Activated naive CD8-positive, alpha-beta T cell treated with anti-CD3 and anti-CD28 coated beads for 36 hours (primary cell): ENCODE data around the gene SPATA1. TPM values are rescaled to one million over a fixed set of nuclear protein-coding genes. Genes with fewer than 3 reads are reported as not detected.
"Not testable (repeated sequence)": the region's sequence is repeated elsewhere in the genome, so short reads cannot be mapped to it uniquely, and the experiment has no call there.

Experiments
- DNase-seq: peaks from one replicate; pipeline ENCODE4 v3.0.0; 2021
- H3K27ac Mint-ChIP-seq: one replicate; pipeline ENCODE4 v1.8.0; 2022; ENCODE audit warnings: mild to moderate bottlenecking, moderate library complexity, mixed read lengths
- H3K27me3 Mint-ChIP-seq: one replicate; pipeline ENCODE4 v1.8.0; 2022; ENCODE audit warnings: mild to moderate bottlenecking, mixed read lengths
- H3K36me3 Mint-ChIP-seq: one replicate; pipeline ENCODE4 v1.8.0; 2021; ENCODE audit warnings: mild to moderate bottlenecking, mixed read lengths
- H3K4me1 Mint-ChIP-seq: one replicate; pipeline ENCODE4 v1.8.0; 2021; ENCODE audit warnings: mixed read lengths
- H3K4me3 Mint-ChIP-seq: one replicate; pipeline ENCODE4 v1.8.0; 2022; ENCODE audit warnings: mild to moderate bottlenecking, moderate library complexity, mixed read lengths
- H3K9me3 Mint-ChIP-seq: one replicate; pipeline ENCODE4 v1.8.0; 2022; ENCODE audit warnings: mixed read lengths
- total RNA-seq, 2 experiments: library from RNA; stranded (reverse); gene quantifications; one replicate each; pipeline ENCODE4 v1.2.3, GENCODE V29; 2021

Gene SPATA1
- total RNA-seq, 2 experiments from 2014 or later, result 1.0 to 1.5 TPM

GRCh38 chr1:84550826-84551225 lies 44.6 kb downstream of the SPATA1 start:
- no peak overlapping the region for H3K4me3 Mint-ChIP-seq
- no peaks in the 10 kb centered on the region for H3K27me3 Mint-ChIP-seq
- peaks cover 3% of the 10 kb centered on the region for H3K4me1 Mint-ChIP-seq
- no peaks in the 10 kb centered on the region for H3K9me3 Mint-ChIP-seq
- H3K36me3 Mint-ChIP-seq, result peaks cover 5% of the 10 kb centered on the region
- H3K27ac Mint-ChIP-seq, result no peak overlapping the region
- DNase-seq, result no peak

- no peak overlapping the region for H3K27ac Mint-ChIP-seq
- DNase-seq, result no peak
- peaks cover 33% of the 10 kb centered on the region for H3K4me1 Mint-ChIP-seq
- H3K9me3 Mint-ChIP-seq, result peaks cover 6% of the 10 kb centered on the region
- H3K27me3 Mint-ChIP-seq, result no peaks in the 10 kb centered on the region
- peaks cover 49% of the 10 kb centered on the region for H3K36me3 Mint-ChIP-seq
- H3K4me3 Mint-ChIP-seq, result no peak overlapping the region
Measured at GRCh38 chr1:84569216-84569615, 63.0 kb downstream of the SPATA1 start.

GRCh38 chr1:84570436-84571149 lies 64.4 kb downstream of the SPATA1 start:
- no peak overlapping the region for H3K4me3 Mint-ChIP-seq
- peaks cover 38% of the 10 kb centered on the region for H3K4me1 Mint-ChIP-seq
- H3K9me3 Mint-ChIP-seq, result peaks cover 6% of the 10 kb centered on the region
- H3K27me3 Mint-ChIP-seq, result no peaks in the 10 kb centered on the region
- no peak for DNase-seq
- H3K27ac Mint-ChIP-seq, result no peak overlapping the region
- peaks cover 49% of the 10 kb centered on the region for H3K36me3 Mint-ChIP-seq

GRCh38 chr1:84571150-84571535 lies 65.0 kb downstream of the SPATA1 start:
- H3K27me3 Mint-ChIP-seq, result no peaks in the 10 kb centered on the region
- no peak for DNase-seq
- H3K9me3 Mint-ChIP-seq, result peaks cover 6% of the 10 kb centered on the region
- no peak overlapping the region for H3K27ac Mint-ChIP-seq
- H3K4me3 Mint-ChIP-seq, result no peak overlapping the region
- H3K36me3 Mint-ChIP-seq, result peaks cover 49% of the 10 kb centered on the region
- H3K4me1 Mint-ChIP-seq, result peaks cover 38% of the 10 kb centered on the region

- DNase-seq, result no peak
- Mint-ChIP-seq H3K4me3 (peak overlapping the region; percentile 95), H3K27ac (peak overlapping the region; percentile 99), H3K27me3 (no peaks in the 10 kb centered on the region), H3K9me3 (peaks cover 6% of the 10 kb centered on the region), H3K36me3 (peaks cover 38% of the 10 kb centered on the region), H3K4me1 (peaks cover 34% of the 10 kb centered on the region)
Measured at GRCh38 chr1:84573481-84573966, 67.3 kb downstream of the SPATA1 start.

- H3K4me3 Mint-ChIP-seq, result peak within 1 kb of the TSS; percentile 95
- peak; percentile 85 for DNase-seq
- H3K36me3 Mint-ChIP-seq, result peaks cover 31% of the 10 kb centered on the region
- peaks cover 34% of the 10 kb centered on the region for H3K4me1 Mint-ChIP-seq
- peaks cover 6% of the 10 kb centered on the region for H3K9me3 Mint-ChIP-seq
- H3K27ac Mint-ChIP-seq, result peak within 1 kb of the TSS; percentile 99
- H3K27me3 Mint-ChIP-seq, result no peaks in the 10 kb centered on the region
Measured at GRCh38 chr1:84573967-84574842, 68.0 kb downstream of the SPATA1 start, which contains the start of gene CTBS. Gene CTBS, minus strand, starts transcription at chr1:84574440. Its CDS starts 25 bp downstream, at chr1:84574415.

- no peaks in the 10 kb centered on the region for H3K27me3 Mint-ChIP-seq
- H3K27ac Mint-ChIP-seq, result peak overlapping the region; percentile 95
- H3K36me3 Mint-ChIP-seq, result peaks cover 27% of the 10 kb centered on the region
- no peak for DNase-seq
- peaks cover 6% of the 10 kb centered on the region for H3K9me3 Mint-ChIP-seq
- H3K4me3 Mint-ChIP-seq, result peak overlapping the region; percentile 95
- peaks cover 34% of the 10 kb centered on the region for H3K4me1 Mint-ChIP-seq
Measured at GRCh38 chr1:84574936-84575335, 68.8 kb downstream of the SPATA1 start.

GRCh38 chr1:84581648-84582047 lies 75.5 kb downstream of the SPATA1 start:
- Mint-ChIP-seq H3K27me3 (no peaks in the 10 kb centered on the region), H3K36me3 (no peaks in the 10 kb centered on the region), H3K4me1 (no peaks in the 10 kb centered on the region), H3K9me3 (no peaks in the 10 kb centered on the region), H3K4me3 (no peak overlapping the region), H3K27ac (no peak overlapping the region)
- no peak for DNase-seq

GRCh38 chr1:84582802-84583587 lies 76.8 kb downstream of the SPATA1 start:
- no peaks in the 10 kb centered on the region for H3K36me3 Mint-ChIP-seq
- no peak for DNase-seq
- no peaks in the 10 kb centered on the region for H3K9me3 Mint-ChIP-seq
- H3K4me3 Mint-ChIP-seq, result no peak overlapping the region
- H3K27ac Mint-ChIP-seq, result no peak overlapping the region
- no peaks in the 10 kb centered on the region for H3K4me1 Mint-ChIP-seq
- H3K27me3 Mint-ChIP-seq, result no peaks in the 10 kb centered on the region

GRCh38 chr1:84583648-84584047 lies 77.5 kb downstream of the SPATA1 start:
- DNase-seq, result no peak
- Mint-ChIP-seq H3K27ac (no peak overlapping the region), H3K4me3 (no peak overlapping the region), H3K36me3 (no peaks in the 10 kb centered on the region), H3K27me3 (no peaks in the 10 kb centered on the region), H3K4me1 (no peaks in the 10 kb centered on the region), H3K9me3 (no peaks in the 10 kb centered on the region)

GRCh38 chr1:84584126-84584525 lies 77.9 kb downstream of the SPATA1 start:
- DNase-seq, result no peak
- H3K4me3 Mint-ChIP-seq, result no peak overlapping the region
- no peaks in the 10 kb centered on the region for H3K9me3 Mint-ChIP-seq
- H3K27ac Mint-ChIP-seq, result no peak overlapping the region
- no peaks in the 10 kb centered on the region for H3K36me3 Mint-ChIP-seq
- no peaks in the 10 kb centered on the region for H3K27me3 Mint-ChIP-seq
- H3K4me1 Mint-ChIP-seq, result no peaks in the 10 kb centered on the region

GRCh38 chr1:84585803-84586202 lies 79.6 kb downstream of the SPATA1 start:
- no peak for DNase-seq
- Mint-ChIP-seq H3K4me1 (no peaks in the 10 kb centered on the region), H3K36me3 (no peaks in the 10 kb centered on the region), H3K9me3 (no peaks in the 10 kb centered on the region), H3K27ac (no peak overlapping the region), H3K4me3 (no peak overlapping the region), H3K27me3 (no peaks in the 10 kb centered on the region)

- DNase-seq, result no peak
- Mint-ChIP-seq H3K27me3 (peaks cover 4% of the 10 kb centered on the region), H3K4me1 (no peaks in the 10 kb centered on the region), H3K4me3 (no peak overlapping the region), H3K9me3 (peaks cover 3% of the 10 kb centered on the region), H3K36me3 (peaks cover 3% of the 10 kb centered on the region), H3K27ac (no peak overlapping the region)
Measured at GRCh38 chr1:84587099-84587498, 80.9 kb downstream of the SPATA1 start.

- peaks cover 21% of the 10 kb centered on the region for H3K4me1 Mint-ChIP-seq
- not testable (repeated sequence) for H3K9me3 Mint-ChIP-seq, H3K27ac Mint-ChIP-seq, DNase-seq, H3K27me3 Mint-ChIP-seq, H3K4me3 Mint-ChIP-seq, H3K36me3 Mint-ChIP-seq
Measured at GRCh38 chr1:84594959-84595358, 88.8 kb downstream of the SPATA1 start.

GRCh38 chr1:84597011-84597410 lies 90.8 kb downstream of the SPATA1 start:
- DNase-seq, result no peak
- Mint-ChIP-seq H3K27me3 (no peaks in the 10 kb centered on the region), H3K4me3 (no peak overlapping the region), H3K27ac (no peak overlapping the region), H3K9me3 (no peaks in the 10 kb centered on the region), H3K4me1 (peaks cover 28% of the 10 kb centered on the region), H3K36me3 (no peaks in the 10 kb centered on the region)
